Measurements from ENCODE around the gene MIER3. TPM values are rescaled to one million over a fixed set of nuclear protein-coding genes. Genes with fewer than 3 reads are reported as not detected.
A peak's percentile ranks its signal among the peaks of the same experiment; 100 is the strongest.

Gene MIER3, protein sequence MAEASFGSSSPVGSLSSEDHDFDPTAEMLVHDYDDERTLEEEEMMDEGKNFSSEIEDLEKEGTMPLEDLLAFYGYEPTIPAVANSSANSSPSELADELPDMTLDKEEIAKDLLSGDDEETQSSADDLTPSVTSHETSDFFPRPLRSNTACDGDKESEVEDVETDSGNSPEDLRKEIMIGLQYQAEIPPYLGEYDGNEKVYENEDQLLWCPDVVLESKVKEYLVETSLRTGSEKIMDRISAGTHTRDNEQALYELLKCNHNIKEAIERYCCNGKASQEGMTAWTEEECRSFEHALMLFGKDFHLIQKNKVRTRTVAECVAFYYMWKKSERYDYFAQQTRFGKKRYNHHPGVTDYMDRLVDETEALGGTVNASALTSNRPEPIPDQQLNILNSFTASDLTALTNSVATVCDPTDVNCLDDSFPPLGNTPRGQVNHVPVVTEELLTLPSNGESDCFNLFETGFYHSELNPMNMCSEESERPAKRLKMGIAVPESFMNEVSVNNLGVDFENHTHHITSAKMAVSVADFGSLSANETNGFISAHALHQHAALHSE
- 100 to 1,000 TPM in 2 of 3 donors, 10 to 100 TPM in 1; 95.6 to 171 (median 100) TPM for total RNA-seq
- long read RNA-seq, donor 1, partial matches to known transcripts = 12 of 25 reads
- long read RNA-seq, donor 1, other reads (novel, unspliced or antisense) = 13 of 25 reads
- long read RNA-seq, donor 2, partial matches to known transcripts = 0 of 8 reads
- long read RNA-seq, donor 2, other reads (novel, unspliced or antisense) = 8 of 8 reads

DNA sequence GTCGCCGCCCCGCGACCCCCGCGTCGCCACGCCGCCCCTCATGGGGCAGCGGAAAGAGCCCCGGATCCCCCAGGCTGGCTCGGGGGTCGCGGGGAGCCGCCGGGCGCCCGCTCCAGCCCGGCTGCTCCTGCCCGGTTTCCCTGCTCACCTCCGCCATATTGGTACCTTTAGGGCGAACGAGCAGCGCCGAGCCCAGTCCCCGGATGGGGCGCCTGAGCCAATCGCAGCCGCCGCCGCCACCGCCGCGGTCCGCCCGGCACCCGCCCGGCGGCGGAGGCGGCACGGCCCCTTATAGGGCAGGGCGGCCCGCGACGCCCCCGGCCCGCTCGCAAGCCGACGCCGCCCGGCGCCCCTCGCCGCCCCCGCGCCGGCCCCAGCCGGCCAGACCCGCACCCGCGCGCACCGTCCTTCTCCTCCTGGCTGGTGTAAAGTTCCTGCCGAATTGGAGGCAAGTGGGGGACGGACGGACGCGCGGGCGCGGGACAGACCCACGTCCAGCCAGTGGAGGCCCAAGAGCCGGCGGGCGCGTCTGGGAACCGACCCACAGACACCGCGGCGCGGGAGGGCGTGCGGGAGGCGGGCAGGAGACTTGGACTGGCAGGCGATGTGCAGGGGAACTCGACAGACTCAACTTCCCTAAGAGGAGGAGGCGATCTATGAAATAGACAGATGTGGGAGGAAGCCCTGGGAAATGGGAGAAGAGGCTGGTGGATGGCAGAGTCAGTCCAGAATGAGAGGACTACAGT, at the start of gene MIER3:
Gene MIER3 (minus strand): TSS at position 178 of the 746 bp plus-strand sequence. CDS start 21 bp downstream, at position 157.
- TF ChIP-seq, protein P1, sequence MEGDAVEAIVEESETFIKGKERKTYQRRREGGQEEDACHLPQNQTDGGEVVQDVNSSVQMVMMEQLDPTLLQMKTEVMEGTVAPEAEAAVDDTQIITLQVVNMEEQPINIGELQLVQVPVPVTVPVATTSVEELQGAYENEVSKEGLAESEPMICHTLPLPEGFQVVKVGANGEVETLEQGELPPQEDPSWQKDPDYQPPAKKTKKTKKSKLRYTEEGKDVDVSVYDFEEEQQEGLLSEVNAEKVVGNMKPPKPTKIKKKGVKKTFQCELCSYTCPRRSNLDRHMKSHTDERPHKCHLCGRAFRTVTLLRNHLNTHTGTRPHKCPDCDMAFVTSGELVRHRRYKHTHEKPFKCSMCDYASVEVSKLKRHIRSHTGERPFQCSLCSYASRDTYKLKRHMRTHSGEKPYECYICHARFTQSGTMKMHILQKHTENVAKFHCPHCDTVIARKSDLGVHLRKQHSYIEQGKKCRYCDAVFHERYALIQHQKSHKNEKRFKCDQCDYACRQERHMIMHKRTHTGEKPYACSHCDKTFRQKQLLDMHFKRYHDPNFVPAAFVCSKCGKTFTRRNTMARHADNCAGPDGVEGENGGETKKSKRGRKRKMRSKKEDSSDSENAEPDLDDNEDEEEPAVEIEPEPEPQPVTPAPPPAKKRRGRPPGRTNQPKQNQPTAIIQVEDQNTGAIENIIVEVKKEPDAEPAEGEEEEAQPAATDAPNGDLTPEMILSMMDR (IDR thresholded peaks at IDR 0.05) = no peak
- peak; percentile 82 to 90 (median 88) for DNase-seq
- peak; percentile 93 for ATAC-seq
- H3K4me1 ChIP-seq (ENCODE audit: low read depth) = peaks cover 12% of the 10 kb centered on the region
- H3K36me3 ChIP-seq (ENCODE audit: low read depth) = no peaks in the 10 kb centered on the region
- H3K9me3 ChIP-seq = no peaks in the 10 kb centered on the region
- intact Hi-C loops (cut with DNase I, micrococcal nuclease) = no loop called here
- peak within 1 kb of the TSS; percentile 89 for H3K4me3 ChIP-seq

DNA sequence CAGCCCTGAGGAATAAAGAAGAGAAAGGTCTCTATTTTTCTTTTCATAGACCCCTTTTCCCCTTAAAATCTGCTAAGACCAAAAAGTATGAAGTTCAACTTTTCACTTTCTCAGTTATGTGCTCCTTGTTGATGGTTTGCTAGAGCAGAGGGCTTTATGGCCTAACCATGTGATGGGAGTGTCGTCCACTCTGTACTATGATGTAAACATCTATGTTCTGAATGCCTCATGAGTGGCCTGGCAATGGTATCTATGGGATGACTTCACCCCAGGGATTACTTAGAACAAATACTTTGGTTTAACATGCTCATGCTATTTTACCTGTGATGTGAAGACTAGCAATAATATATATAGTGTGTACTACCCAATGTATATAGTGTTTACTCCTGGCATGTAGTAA, 43.7 kb upstream of the MIER3 start:
- DNase-seq (no peak), ATAC-seq (peak; percentile 86)
- Histone ChIP-seq H3K4me1 (ENCODE audit: low read depth) (no peaks in the 10 kb centered on the region), H3K4me3 (no peak overlapping the region), H3K36me3 (ENCODE audit: low read depth) (no peaks in the 10 kb centered on the region), H3K9me3 (no peaks in the 10 kb centered on the region)
- intact Hi-C loops (cut with DNase I, micrococcal nuclease) = no loop called here
- TF ChIP-seq, protein P1 (IDR thresholded peaks at IDR 0.05) = no peak

- TF ChIP-seq, protein P1 (IDR thresholded peaks at IDR 0.05) = no peak
- no peaks in the 10 kb centered on the region for H3K36me3 ChIP-seq (ENCODE audit: low read depth)
- intact Hi-C loops (cut with DNase I, micrococcal nuclease) = no loop called here
- ATAC-seq (no peak), DNase-seq (no peak)
- no peak overlapping the region for H3K4me3 ChIP-seq
- no peaks in the 10 kb centered on the region for H3K4me1 ChIP-seq (ENCODE audit: low read depth)
- H3K9me3 ChIP-seq = no peaks in the 10 kb centered on the region
Measured at GRCh38 chr5:56993241-56993640, 41.3 kb upstream of the MIER3 start.

- ATAC-seq = no peak
- Histone ChIP-seq H3K36me3 (ENCODE audit: low read depth) (no peaks in the 10 kb centered on the region), H3K9me3 (no peaks in the 10 kb centered on the region), H3K4me3 (no peak overlapping the region), H3K4me1 (ENCODE audit: low read depth) (no peaks in the 10 kb centered on the region)
- DNase-seq = no peak
- TF ChIP-seq, protein P1 (IDR thresholded peaks at IDR 0.05) = no peak
- intact Hi-C loops (cut with DNase I, micrococcal nuclease) = no loop called here
Measured at GRCh38 chr5:56989676-56990075, 37.8 kb upstream of the MIER3 start.

DNA sequence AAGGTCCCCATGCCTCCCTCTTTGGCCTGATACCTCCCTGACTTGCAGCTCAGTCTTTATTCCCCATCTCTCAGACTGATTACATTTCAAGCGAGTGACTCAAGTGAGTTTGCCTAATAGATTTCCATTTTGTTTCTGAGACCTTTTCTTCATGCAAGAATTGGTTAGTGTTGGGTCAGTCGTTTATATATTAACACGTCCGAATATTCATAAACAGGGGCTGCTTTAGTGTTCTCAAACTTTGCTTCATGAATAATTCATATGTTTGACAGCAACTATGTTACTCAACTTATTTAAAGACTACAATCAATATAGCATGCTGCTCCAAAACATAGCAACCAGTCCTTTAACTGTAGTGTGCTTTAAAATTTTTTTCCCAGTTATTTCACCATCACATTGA, 36.6 kb upstream of the MIER3 start:
- intact Hi-C loops (cut with DNase I, micrococcal nuclease) = no loop called here
- Histone ChIP-seq H3K9me3 (no peaks in the 10 kb centered on the region), H3K4me3 (no peak overlapping the region), H3K4me1 (ENCODE audit: low read depth) (no peaks in the 10 kb centered on the region), H3K36me3 (ENCODE audit: low read depth) (no peaks in the 10 kb centered on the region)
- TF ChIP-seq, protein P1 (IDR thresholded peaks at IDR 0.05) = no peak
- DNase-seq (no peak), ATAC-seq (no peak)

All from mucosa of descending colon (tissue), 3 donors.